Measurements from ENCODE around the gene RNF44.

DNA sequence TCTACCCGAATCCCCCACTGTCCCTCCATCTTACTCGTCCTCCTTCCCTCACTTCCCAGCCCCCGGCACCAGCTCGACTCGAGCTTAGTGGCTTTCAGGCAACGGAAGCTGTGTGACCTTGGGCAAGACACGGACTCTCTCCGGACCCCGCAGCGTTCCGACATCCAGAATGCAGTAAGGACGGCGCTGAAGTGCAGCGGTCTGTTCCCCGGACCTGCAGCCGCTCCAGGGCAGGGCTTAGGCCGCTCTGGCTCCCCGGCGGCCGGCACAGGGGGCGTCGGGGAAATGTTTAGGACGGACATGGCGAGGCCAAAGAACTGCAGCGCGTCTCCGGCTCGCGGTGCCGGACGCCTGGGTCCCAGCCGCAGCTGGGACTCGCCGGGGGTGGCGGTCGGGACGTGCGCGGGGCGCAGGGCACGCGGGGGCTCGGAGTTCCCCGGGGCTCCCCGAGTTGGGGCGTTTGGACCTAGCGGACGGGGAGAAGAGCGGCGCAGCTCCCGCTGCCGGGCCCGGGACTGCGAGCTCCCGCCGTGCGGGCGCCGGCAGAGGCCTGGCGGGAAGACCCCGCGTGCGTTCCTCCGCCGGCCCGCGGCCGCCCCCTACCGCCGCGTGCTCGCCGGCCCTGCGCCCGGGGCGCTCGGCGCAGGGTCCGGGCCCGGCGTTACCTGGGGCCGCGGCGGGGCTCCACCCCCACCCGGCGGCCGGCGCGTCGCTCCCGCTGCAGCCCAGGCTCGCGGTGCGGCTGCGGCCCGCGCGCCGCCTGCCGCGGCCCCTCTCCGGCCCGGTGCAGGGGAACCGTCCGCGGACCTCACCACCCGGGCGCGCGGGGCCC lies 5.6 kb upstream of the RNF44 start:
- TF ChIP-seq EZH2 (IDR thresholded peaks at IDR 0.05; ENCODE audit: borderline replicate concordance, low read length) = no peak
- TF ChIP-seq, protein P1, sequence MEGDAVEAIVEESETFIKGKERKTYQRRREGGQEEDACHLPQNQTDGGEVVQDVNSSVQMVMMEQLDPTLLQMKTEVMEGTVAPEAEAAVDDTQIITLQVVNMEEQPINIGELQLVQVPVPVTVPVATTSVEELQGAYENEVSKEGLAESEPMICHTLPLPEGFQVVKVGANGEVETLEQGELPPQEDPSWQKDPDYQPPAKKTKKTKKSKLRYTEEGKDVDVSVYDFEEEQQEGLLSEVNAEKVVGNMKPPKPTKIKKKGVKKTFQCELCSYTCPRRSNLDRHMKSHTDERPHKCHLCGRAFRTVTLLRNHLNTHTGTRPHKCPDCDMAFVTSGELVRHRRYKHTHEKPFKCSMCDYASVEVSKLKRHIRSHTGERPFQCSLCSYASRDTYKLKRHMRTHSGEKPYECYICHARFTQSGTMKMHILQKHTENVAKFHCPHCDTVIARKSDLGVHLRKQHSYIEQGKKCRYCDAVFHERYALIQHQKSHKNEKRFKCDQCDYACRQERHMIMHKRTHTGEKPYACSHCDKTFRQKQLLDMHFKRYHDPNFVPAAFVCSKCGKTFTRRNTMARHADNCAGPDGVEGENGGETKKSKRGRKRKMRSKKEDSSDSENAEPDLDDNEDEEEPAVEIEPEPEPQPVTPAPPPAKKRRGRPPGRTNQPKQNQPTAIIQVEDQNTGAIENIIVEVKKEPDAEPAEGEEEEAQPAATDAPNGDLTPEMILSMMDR (conservative IDR thresholded peaks at IDR 0.05 in 1 of 2, IDR thresholded peaks at IDR 0.05 in 1 of 2; ENCODE audit: extremely low read depth in 1 of 2, insufficient read depth in 1 of 2, low read depth in 1 of 2, low read length in 2 of 2) = no peak
